Measurements from ENCODE around the gene DLL1.

DLL1 gene

DNA sequence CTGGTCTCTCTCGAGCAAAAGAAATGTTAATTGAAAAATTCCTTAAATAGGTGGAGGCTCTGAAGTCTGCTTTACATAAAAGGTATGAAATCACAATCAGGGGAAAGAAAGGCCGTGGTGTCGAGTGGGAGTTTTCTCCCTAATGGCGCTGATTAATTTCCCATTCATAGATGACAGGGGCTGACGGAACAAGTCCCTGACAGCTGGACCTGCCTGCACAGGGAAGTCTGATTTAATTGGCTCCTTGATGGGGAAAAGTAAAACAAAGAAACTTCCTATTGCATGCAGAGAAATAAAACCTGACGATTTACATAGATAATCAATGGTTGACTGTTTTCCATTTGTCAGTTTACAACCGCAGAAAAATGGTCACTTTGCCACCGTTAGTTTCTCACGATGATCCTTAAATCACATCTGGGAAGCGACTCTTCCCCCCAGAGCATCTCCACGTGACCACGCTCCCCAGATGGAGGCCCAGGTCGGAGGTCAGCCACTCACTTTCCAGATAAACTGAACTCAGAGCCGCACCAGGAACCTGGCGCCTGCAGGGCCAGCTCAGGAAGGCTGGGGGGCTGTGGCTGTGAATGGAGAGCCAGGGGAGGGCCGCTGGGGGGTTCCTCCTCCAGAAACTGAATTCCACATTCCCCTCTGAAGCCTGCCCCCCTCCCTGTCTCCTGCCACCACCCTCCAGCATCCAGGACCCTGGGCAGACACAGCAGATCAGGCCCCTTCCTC, 55.3 kb downstream of the DLL1 start:
- Histone ChIP-seq H3K36me3 (no peaks in the 10 kb centered on the region), H3K27me3 (no peaks in the 10 kb centered on the region), H3K4me1 (no peaks in the 10 kb centered on the region), H3K9me3 (no peaks in the 10 kb centered on the region), H3K4me3 (ENCODE audit: low read depth, low read length) (no peak overlapping the region)
- DNase-seq, result no peak
- TF ChIP-seq, protein P1, sequence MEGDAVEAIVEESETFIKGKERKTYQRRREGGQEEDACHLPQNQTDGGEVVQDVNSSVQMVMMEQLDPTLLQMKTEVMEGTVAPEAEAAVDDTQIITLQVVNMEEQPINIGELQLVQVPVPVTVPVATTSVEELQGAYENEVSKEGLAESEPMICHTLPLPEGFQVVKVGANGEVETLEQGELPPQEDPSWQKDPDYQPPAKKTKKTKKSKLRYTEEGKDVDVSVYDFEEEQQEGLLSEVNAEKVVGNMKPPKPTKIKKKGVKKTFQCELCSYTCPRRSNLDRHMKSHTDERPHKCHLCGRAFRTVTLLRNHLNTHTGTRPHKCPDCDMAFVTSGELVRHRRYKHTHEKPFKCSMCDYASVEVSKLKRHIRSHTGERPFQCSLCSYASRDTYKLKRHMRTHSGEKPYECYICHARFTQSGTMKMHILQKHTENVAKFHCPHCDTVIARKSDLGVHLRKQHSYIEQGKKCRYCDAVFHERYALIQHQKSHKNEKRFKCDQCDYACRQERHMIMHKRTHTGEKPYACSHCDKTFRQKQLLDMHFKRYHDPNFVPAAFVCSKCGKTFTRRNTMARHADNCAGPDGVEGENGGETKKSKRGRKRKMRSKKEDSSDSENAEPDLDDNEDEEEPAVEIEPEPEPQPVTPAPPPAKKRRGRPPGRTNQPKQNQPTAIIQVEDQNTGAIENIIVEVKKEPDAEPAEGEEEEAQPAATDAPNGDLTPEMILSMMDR (IDR thresholded peaks at IDR 0.05; ENCODE audit: low read depth, low read length), result no peak

DNA sequence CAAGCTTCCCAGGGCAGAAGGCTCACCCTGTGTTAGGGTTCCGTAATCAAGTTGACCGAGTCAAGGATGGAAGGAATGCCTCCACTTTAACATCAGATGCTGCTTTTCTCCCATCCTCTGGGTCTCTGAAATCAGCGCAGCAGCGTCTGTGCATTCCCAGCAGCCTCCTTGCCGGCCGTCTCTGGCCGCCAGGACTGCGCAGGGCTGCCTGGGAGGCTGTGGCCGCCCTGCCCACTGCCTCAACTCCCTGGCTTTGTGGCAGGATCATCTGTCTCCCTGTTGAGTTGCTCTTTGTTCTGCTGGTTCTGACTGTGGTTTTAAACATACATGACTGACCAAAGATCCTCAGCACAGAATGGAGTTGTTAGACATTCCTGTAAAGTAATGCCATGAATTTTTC, 56.5 kb downstream of the DLL1 start:
- Histone ChIP-seq H3K9me3 (no peaks in the 10 kb centered on the region), H3K4me1 (no peaks in the 10 kb centered on the region), H3K27me3 (no peaks in the 10 kb centered on the region), H3K36me3 (no peaks in the 10 kb centered on the region), H3K4me3 (ENCODE audit: low read depth, low read length) (no peak overlapping the region)
- no peak for DNase-seq
- TF ChIP-seq, protein P1 (IDR thresholded peaks at IDR 0.05; ENCODE audit: low read depth, low read length), result no peak

DNA sequence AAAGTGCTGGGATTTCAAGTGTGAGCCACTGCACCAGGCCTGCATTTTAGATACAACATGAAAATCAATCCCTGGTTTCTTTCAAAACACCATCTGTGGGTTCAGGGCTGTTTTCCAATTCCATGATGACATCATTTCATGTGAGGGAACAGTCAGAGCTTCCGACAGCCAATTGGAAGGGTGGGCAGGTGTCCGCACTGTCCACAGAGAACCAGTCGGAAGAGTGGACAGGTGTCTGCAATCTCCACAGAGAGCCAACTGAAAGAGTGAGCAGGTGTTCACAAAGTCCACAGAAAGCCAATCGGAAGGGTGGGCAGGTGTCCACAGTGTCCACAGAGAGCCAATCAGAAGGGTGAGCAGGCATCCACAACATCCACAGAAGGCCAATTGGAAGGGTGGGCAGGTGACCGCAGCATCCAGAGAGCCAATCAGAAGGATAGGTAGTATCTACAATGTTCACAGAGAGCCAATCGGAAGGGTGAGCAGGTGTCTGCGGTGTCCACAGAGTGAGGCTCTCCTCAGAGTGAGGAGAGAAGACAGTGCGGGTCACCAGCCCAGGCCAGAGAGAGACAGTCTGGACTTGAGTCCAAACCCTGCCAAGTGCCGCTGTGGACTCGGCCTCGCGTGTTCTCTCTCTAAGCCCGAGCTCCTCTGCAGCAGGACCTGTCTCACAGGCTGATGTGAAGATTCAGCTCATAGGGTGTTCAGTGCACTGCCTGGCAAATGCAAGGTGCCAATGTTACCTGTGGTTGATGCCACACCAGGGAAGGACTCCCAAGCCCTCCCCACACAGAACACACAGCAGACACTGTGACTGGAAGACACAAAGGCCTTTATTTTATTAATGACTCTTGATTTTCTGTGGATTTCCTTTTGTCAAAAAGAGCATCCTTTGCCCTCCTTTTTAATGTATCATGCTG, 57.3 kb downstream of the DLL1 start:
- DNase-seq, result no peak
- H3K27me3 ChIP-seq, result no peaks in the 10 kb centered on the region

More for the DNA sequence above, 57.3 kb downstream of the DLL1 start:
- Histone ChIP-seq H3K4me1 (no peaks in the 10 kb centered on the region), H3K36me3 (no peaks in the 10 kb centered on the region), H3K4me3 (ENCODE audit: low read depth, low read length) (no peak overlapping the region), H3K9me3 (no peaks in the 10 kb centered on the region)
- TF ChIP-seq, protein P1 (IDR thresholded peaks at IDR 0.05; ENCODE audit: low read depth, low read length), result no peak

All from BE2C (cell line).